ENCODE results near the gene LBR.
A peak's percentile ranks its signal among the peaks of the same experiment; 100 is the strongest.

The LBR gene

DNA sequence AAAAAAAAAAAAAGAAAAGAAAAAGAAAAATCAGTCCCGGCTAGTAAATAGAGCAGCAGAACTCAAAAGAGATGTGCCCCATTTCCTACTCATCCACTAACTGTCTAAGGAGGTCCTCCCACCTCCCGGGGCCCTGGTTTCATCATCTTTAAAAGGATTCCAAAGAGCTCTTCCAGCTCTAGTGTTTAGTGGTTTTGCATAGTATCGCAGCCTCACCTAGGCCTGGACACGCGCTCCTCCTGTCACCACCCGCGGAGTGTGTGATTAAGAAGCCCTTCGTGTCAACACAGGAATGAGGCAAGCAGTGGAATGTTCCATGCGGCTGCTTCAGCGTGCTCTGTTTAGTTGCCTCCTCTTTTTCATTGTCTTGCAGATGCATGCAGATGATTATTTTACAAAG, 49.0 kb downstream of the LBR start:
- FAIRE-seq (peak; percentile 65), DNase-seq (ENCODE audit: low spot score) (peak; percentile 77)

DNA sequence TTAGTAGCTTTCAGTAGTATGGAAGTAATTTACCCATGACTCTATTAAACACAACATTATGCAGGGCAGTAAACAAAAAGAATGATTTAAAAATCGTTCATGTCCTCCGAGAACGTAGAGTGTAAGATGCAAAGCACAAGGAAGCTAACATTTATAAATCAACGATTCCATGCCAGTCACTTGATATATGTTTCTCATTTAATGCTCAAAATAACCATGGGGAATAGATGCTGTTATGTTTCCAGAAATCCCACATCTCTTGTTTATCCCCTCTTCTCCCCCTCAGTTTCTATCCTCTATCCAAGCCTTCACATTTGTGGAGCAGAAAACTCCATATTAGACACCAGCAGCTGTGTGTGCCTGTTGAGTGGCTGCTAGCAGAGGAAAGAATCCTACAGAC, 52.8 kb downstream of the LBR start:
- FAIRE-seq (no peak), DNase-seq (ENCODE audit: low spot score) (no peak)

DNA sequence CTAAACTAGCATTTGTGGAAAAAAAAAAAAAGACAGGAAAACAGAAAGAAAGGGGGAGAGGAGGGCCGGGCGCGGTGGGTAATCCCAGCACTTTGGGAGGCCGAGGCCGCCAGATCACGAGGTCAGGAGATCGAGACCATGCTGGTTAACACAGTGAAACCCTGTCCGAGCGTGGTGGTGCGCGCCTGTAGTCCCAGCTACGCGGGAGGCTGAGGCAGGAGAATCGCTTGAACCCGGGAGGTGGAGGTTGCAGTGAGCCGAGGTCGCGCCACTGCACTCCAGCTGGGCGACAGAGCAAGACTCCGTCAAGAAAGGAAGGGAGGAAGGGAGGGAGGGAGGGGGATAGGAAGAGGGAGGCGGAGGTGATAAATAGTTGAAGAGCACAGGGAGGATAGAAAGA, 54.7 kb downstream of the LBR start:
- no peak for FAIRE-seq
- DNase-seq (ENCODE audit: low spot score): no peak

DNA sequence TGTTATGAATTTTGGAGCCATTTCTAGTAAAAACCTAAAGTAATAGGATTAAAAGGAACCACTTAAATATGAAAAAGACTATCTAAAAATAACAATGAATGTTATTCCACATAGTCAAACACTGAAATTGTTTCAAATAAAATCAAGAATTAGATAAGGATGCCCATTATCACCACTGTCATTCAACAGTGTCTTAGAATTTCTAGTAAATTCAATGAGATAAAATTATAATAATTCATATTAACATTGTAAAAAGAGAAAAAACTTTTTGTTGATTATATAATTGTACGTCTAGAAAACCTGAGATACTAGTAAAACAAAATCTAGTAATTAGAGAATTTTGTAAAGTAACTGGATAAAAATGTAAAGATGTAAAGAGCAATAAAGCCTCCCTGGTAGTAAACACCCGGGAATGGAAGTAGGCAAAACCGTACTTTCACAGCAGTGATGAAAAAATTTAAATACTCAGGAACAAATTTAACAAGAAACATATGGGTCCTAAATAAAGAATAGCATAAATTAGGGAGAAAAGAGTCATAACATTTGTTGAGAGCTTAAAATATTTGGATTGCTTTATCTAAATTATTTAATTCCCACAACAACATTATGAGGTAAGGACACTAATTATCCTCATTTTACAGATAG, 56.4 kb downstream of the LBR start:
- FAIRE-seq: peak; percentile 58
- DNase-seq (ENCODE audit: low spot score): no peak

DNA sequence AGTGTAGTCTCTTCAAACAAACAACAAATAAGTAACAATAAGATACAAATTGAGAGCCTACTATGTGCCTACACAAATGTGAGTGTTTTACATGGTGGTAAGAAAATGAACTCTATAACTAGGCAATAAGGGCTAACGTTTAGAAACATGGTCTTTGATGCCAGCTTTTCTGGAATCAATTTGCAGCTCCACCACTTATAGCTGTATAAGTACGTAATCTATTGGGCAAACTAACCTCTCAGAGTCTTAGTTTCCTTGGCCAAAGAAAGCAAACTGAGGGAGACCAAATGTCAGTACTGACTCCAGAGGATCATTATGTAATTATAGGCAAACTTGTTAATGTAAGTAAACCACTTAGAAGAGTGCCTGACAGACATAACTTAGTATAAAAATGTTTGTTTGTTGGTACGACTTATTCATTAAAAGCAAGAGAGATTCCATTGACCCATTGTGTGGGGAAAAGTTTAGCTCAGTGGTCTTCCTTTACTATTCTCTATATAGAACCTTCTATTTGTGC, 59.7 kb downstream of the LBR start:
- FAIRE-seq (no peak), DNase-seq (ENCODE audit: low spot score) (no peak)

DNA sequence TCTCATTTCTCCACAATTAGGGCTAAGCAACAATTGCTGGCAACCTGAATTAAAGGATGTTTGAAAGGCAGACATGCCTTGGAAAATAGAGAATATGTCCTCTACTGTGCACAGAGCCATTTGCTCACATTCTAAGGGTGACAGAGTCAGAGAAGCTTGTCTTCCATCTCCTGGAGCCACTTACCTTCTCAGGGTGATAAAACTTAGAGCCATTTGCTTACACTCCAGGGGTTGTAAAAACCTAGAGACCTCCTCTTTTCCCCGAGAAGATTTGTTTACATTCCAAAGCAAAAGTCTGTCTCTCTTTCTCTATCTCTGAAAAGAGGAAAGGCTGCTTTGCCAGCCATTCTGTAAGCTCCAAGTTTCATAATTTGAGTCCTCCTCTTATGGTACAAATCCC, 61.3 kb downstream of the LBR start:
- no peak for DNase-seq (ENCODE audit: low spot score)
- no peak for FAIRE-seq

DNA sequence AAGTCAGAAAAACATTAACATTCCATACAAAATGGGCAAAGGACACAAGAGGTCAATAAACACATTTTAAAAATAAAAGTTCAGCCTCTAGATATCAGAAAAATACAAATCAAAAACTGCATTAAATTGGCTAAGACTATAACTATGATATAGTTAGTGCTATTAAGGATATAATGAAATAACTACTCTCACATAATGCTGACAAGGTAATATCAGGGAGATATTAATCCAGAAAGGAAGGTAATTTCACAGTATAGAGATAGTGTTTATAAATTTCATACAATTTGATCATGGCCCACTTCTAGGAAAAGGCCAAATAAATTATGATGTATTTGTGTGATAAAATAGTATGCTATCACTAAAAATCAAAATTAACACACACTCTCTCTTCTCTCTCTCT, 61.8 kb downstream of the LBR start:
- FAIRE-seq: no peak
- no peak for DNase-seq (ENCODE audit: low spot score)

DNA sequence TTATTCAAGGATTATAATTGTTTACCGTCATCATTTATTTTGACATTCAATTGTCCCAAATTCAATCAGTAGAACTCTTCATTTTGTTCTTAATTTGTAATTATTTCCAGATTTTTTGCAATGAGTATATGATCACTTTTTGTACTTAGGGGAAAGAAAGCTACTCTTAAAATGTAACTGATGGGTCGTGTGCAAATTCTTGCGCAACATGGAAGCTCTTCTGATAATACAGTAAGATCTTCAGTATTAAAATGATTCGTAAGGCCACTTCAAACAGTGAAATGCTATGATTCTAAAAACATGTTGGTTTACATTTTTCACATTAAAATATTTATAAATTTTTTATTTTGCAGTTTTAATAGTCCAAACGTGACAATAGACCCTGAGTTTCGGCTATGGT, 63.4 kb downstream of the LBR start:
- no peak for DNase-seq (ENCODE audit: low spot score)
- FAIRE-seq: no peak

DNA sequence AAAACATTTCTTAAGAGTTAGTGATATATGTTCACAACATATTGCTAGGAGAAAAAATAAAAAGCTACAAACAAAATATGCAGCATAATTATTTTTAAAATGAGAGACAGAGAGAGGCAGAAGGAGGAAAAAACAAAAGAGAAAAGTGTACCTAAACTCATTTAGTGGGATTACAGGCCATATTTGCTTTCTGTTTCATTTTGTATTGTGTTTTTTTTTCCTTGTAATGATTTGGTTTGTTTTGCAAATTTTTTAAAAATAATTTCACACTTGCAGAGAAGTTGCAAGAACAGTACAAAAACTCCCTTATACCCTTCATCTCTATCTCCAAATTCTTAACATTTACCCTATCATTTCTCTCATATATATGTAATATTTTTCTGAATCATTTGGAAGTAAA, 65.0 kb downstream of the LBR start:
- DNase-seq (ENCODE audit: low spot score) (no peak), FAIRE-seq (no peak)

DNA sequence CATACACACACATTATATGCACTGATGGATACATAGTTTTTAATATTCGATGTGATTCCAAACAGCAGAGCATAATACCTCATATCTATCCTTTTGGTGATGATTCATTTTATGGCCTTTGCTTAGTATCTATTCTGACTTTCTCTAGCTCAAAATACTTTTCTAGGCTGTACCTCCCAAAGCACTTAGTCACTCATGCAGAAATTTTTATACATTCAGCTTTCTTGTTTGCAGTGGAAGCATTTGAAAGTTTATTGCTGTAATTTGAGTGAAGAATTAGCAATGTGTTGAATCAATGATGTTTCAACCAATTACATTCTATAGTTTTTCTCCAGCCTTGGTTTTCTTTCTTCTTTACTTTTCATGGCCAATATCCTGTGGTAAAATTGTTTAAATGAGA, 66.7 kb downstream of the LBR start:
- DNase-seq (ENCODE audit: low spot score) (no peak), FAIRE-seq (no peak)

DNA sequence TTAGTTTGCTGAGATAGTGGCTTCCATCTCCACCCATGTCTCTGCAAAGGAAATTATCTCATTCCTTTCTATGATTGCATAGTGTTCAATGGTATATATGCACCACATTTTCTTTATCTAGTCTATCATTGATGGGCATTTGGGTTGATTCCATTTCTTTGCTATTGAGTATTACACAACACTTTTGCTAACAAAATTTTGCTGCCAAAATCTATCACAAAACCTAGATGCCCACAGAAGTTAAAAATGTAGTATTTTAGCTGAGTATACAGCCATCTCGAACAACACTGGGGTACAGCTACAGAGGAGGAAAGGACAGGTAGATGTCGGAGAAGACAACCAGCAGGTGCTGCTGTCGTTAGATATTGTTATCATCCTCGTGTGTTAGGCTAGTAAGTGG, 67.7 kb downstream of the LBR start:
- DNase-seq (ENCODE audit: low spot score) (no peak), FAIRE-seq (no peak)

DNA sequence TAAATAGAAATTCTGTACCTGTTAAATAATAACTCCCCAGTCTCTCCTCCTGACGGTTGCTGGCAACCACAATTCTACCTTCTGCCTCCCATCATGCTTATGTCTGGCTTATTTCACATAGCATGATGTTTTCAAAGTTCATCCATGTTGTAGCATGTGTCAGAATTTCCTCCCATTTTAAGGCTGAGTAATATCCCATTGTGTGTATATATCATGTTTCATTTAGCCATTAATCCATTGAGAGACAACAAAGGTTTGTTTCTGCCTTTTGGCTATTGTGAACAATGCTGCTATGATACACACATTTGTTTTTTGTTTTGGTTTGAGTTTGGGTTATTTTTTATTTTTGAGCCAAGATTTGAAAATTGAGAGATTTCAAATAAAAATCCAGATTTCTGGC, 72.0 kb downstream of the LBR start:
- FAIRE-seq (no peak), DNase-seq (ENCODE audit: low spot score) (no peak)

DNA sequence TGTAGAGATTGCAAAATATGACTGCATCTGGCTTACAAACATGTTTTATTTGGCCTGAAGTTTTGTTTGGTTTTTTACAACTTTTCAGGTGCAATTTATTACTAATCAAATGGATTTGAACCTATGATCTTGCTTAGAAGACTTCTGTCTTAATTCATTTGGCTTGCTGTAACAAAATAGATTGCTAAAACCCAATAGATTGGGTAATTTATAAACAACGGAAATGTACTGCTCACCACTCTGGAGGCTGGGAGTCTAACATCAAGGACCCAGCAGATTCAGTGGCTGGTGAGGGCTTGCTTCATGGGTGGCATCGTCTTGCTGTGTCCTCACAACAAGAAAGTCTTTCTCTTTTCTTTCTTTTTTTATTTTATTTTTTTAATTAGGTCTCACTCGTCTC, 72.9 kb downstream of the LBR start:
- DNase-seq (ENCODE audit: low spot score) (no peak), FAIRE-seq (no peak)

Measured in RCC 7860 (cell line).